AG04449 (cell line): ENCODE data around the gene MFAP3L.
"Not testable (repeated sequence)": the region's sequence is repeated elsewhere in the genome, so short reads cannot be mapped to it uniquely, and the experiment has no call there.

Source experiments
- CTCF ChIA-PET: fragments of 350-600 bp; formaldehyde crosslinking; extraction: SDS; loops from one replicate; lab custom pipeline; 2021; ENCODE audit warnings: antibody characterized with exemption; lab: Yijun Ruan, JAX
- POLR2A ChIA-PET: fragments of 400-600, 350-600 bp; formaldehyde crosslinking; extraction: SDS; loops from one replicate; lab custom pipeline; 2020; ENCODE audit warnings: antibody characterized with exemption, inconsistent platforms; lab: Yijun Ruan, JAX
- DNase-seq: peaks from one replicate; pipeline ENCODE4 v3.0.0-alpha.2; 2010; ENCODE audit warnings: low read depth, low spot score
- H3K4me3 ChIP-seq: 2 replicates; pipeline ENCODE4 v1.5.1; 2011; ENCODE audit warnings: low read depth, mild to moderate bottlenecking, control low read depth, low read length
- TF ChIP-seq, protein P1 (sequence below): IDR thresholded peaks from one replicate; pipeline ENCODE4 v1.5.1; 2011; ENCODE audit warnings: mild to moderate bottlenecking, moderate library complexity, low read length, control low read depth, inconsistent platforms; ENCODE audit not compliant: insufficient read depth; ENCODE audit errors: missing control alignments

The MFAP3L gene

GRCh38 chr4:170052919-170053318 lies 26.7 kb upstream of the MFAP3L start:
- ChIA-PET CTCF (interaction anchor here (1.7 to 2.1 kb wide), 2 partner anchors 242 to 261 kb away, joined by 8 to 10 read pairs; no protein-coding TSS in a partner anchor), POLR2A (no interaction called here)
- no peak overlapping the region for H3K4me3 ChIP-seq
- no peak for DNase-seq
- TF ChIP-seq, protein P1, sequence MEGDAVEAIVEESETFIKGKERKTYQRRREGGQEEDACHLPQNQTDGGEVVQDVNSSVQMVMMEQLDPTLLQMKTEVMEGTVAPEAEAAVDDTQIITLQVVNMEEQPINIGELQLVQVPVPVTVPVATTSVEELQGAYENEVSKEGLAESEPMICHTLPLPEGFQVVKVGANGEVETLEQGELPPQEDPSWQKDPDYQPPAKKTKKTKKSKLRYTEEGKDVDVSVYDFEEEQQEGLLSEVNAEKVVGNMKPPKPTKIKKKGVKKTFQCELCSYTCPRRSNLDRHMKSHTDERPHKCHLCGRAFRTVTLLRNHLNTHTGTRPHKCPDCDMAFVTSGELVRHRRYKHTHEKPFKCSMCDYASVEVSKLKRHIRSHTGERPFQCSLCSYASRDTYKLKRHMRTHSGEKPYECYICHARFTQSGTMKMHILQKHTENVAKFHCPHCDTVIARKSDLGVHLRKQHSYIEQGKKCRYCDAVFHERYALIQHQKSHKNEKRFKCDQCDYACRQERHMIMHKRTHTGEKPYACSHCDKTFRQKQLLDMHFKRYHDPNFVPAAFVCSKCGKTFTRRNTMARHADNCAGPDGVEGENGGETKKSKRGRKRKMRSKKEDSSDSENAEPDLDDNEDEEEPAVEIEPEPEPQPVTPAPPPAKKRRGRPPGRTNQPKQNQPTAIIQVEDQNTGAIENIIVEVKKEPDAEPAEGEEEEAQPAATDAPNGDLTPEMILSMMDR, result no peak

- ChIA-PET POLR2A (no interaction called here), CTCF (interaction anchor here (1.3 to 5.2 kb wide), 4 partner anchors 11 to 438 kb away, joined by 3 to 187 read pairs (median 4); partner anchors contain the start of gene NEK1)
- no peak for DNase-seq
- TF ChIP-seq, protein P1, result no peak
- H3K4me3 ChIP-seq, result no peak overlapping the region
Observed at GRCh38 chr4:170051402-170051801, 25.2 kb upstream of the MFAP3L start.

DNA sequence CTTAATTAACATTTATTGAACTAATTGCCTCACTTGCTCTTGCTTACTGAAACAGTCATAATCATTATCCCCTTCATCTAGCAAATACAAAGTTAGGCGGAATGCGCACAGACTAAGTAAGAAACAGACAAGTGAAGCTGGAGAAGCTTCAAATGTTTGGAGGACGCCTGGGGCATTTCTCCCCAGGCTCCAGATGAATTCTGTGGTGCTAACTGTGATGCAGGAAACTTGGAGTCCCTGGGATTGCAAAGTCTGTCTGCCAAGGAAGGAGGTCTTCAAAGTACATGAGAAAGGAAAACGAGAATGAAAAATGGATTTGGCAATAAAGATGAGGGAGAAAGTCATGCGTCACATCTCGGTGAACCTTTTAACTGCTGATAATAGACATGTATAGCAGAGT lies 23.6 kb upstream of the MFAP3L start:
- H3K4me3 ChIP-seq, result no peak overlapping the region
- ChIA-PET POLR2A (no interaction called here), CTCF (interaction anchor here (0.7 to 5.2 kb wide), 2 partner anchors 54 to 239 kb away, joined by 5 to 187 read pairs; no protein-coding TSS in a partner anchor)
- DNase-seq, result no peak
- TF ChIP-seq, protein P1, result no peak

- ChIA-PET POLR2A (no interaction called here), CTCF (interaction anchor here (0.6 to 5.2 kb wide), 23 partner anchors 8 to 435 kb away, joined by 3 to 187 read pairs (median 4); partner anchors contain the start of gene NEK1)
- TF ChIP-seq, protein P1, result peak; percentile 48
- DNase-seq, result peak; percentile 21
- no peak overlapping the region for H3K4me3 ChIP-seq
Observed at GRCh38 chr4:170047771-170048354, 21.7 kb upstream of the MFAP3L start.

- CTCF ChIA-PET, result interaction anchor here (2.4 kb wide), 1 partner anchor 235 kb away, joined by 28 read pairs; no protein-coding TSS in a partner anchor
- H3K4me3 ChIP-seq, DNase-seq, POLR2A ChIA-PET: not testable (repeated sequence)
Observed at GRCh38 chr4:170046156-170046555, 20.0 kb upstream of the MFAP3L start.

DNA sequence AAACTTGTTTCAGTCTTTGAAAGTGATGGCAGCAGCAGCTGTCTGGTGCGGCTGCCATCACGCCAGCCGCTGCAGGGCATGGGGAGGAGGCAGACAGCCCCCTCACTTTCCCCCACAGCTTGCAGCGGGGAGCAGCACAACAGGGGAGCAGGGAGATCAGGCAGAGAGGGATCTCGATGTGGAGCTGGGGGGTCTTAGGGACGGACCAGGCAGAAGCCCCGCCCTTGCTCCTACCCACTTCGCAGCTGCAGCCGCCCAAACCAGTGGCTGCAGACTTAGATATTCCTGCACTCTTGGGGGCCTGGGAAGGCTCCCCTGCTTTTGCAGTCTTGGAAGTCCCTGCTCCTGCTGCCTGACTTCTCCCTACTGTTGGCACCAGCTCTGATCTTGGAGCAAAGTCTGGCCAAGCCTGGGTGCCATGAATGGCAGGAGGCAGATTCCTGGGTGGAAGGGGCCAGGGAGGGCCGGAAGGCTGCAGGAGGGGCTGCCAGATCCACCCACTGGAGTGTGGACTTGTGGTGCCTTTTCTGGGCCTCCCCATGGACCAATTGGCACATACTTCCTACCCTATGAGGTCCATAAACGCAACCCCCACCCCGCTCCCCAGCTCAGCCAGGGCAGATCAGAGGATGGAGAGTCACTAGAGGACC lies 14.0 kb upstream of the MFAP3L start:
- TF ChIP-seq, protein P1, result no peak
- POLR2A ChIA-PET, result no interaction called here
- DNase-seq, result no peak
- H3K4me3 ChIP-seq, result no peak overlapping the region
- CTCF ChIA-PET, result interaction anchor here (0.8 to 4.7 kb wide), 7 partner anchors 8 to 427 kb away, joined by 3 to 30 read pairs (median 3); partner anchors contain the start of gene NEK1
